ENCODE results near the gene SMIM3. TPM values are rescaled to one million over a fixed set of nuclear protein-coding genes. Genes with fewer than 3 reads are reported as not detected.

SMIM3 gene
- total and polyA plus RNA-seq, 2 of the 8 experiments (the other 6 are each of a cell fraction or from before 2014, with no cell fraction given): 10.4 to 15.7 TPM

GRCh38 chr5:150729859-150730258 lies 48.7 kb upstream of the SMIM3 start:
- Histone ChIP-seq H4K91ac (replicated peaks; ENCODE audit: insufficient read length, low read length) (no peak overlapping the region), H2BK20ac (ENCODE audit: low read length) (no peak overlapping the region), H3K4me3 (ENCODE audit: extremely low read depth in 1 of 4, insufficient read depth in 2 of 4, low read depth in 3 of 4, low read length in 4 of 4) (no peak overlapping the region), H3K27ac (ENCODE audit: low read depth, low read length) (no peak overlapping the region), H2AK5ac (ENCODE audit: low read depth, low read length) (no peak overlapping the region), H3K9me3 (ENCODE audit: insufficient read depth in 2 of 2, low read depth in 1 of 2, low read length in 1 of 2) (no peaks in the 10 kb centered on the region), H3K9ac (replicated peaks in 1 of 4; ENCODE audit: extremely low read depth in 1 of 4, low read depth in 3 of 4, low read length in 3 of 4) (no peak overlapping the region), H3K56ac (replicated peaks; ENCODE audit: insufficient read length, low read depth, low read length) (no peak overlapping the region), H3K79me2 (ENCODE audit: control insufficient read depth in 1 of 2, insufficient read depth in 2 of 2, low read length in 2 of 2) (no peaks in the 10 kb centered on the region), H3K18ac (ENCODE audit: extremely low read depth, low read length) (no peak overlapping the region), H2AFZ (ENCODE audit: low read length) (no peak overlapping the region), H2BK15ac (ENCODE audit: low read length) (no peak overlapping the region), H2BK120ac (replicated peaks; ENCODE audit: low read depth, low read length) (no peak overlapping the region), H3K36me3 (ENCODE audit: control insufficient read depth in 2 of 4, insufficient read depth in 4 of 4, low read length in 3 of 4) (peaks cover 3 to 57% (median 32%) of the 10 kb centered on the region in 4 experiments), H4K20me1 (replicated peaks in 1 of 2; ENCODE audit: control insufficient read depth in 1 of 2, insufficient read depth in 2 of 2, low read length in 2 of 2) (peaks cover 0 to 1% of the 10 kb centered on the region in 2 experiments), H4K5ac (ENCODE audit: insufficient read length, low read depth, low read length) (no peak overlapping the region), H3K27me3 (replicated peaks in 1 of 4; ENCODE audit: control insufficient read depth in 3 of 4, extremely low read depth in 1 of 4, insufficient read depth in 3 of 4, low read length in 3 of 4) (peaks cover 0 to 1% (median 0%) of the 10 kb centered on the region in 4 experiments; a peak in 1 of 7 replicates), H3K79me1 (ENCODE audit: low read depth, low read length) (no peaks in the 10 kb centered on the region; the same call in 1 of the 2 replicates), H2BK12ac (ENCODE audit: low read depth, low read length) (no peak overlapping the region), H3K4me1 (replicated peaks in 1 of 4; ENCODE audit: control insufficient read depth in 3 of 4, insufficient read depth in 4 of 4, low read length in 3 of 4) (no peaks in the 10 kb centered on the region), H3K23me2 (ENCODE audit: low read depth, low read length) (no peaks in the 10 kb centered on the region), H3K4me2 (ENCODE audit: insufficient read depth in 1 of 2, low read depth in 2 of 2, low read length in 2 of 2) (no peak overlapping the region), H4K8ac (ENCODE audit: extremely low read depth, insufficient read depth, low read length) (no peak overlapping the region), H3K23ac (ENCODE audit: insufficient read length) (no peak overlapping the region), H3K14ac (ENCODE audit: insufficient read length) (no peak overlapping the region), H3K4ac (replicated peaks; ENCODE audit: insufficient read length, low read depth, low read length) (no peak overlapping the region), H2BK5ac (ENCODE audit: low read depth, low read length) (no peak overlapping the region)
- TF ChIP-seq RAD21 (IDR thresholded peaks at IDR 0.05 in 1 of 2, conservative IDR thresholded peaks at IDR 0.05 in 1 of 2; ENCODE audit: low read depth in 2 of 2, low read length in 2 of 2) (no peak), RXRA (IDR thresholded peaks at IDR 0.05; ENCODE audit: insufficient read depth, low read depth, low read length) (no peak), GTF2F1 (IDR thresholded peaks at IDR 0.05; ENCODE audit: borderline replicate concordance, low read depth, low read length) (no peak), KDM1A (IDR thresholded peaks at IDR 0.05; ENCODE audit: borderline replicate concordance, low read length) (no peak), TBP (IDR thresholded peaks at IDR 0.05; ENCODE audit: low read depth, low read length) (no peak), SP2 (IDR thresholded peaks at IDR 0.05; ENCODE audit: low read length) (no peak), SRF (IDR thresholded peaks at IDR 0.05; ENCODE audit: low read depth, low read length) (no peak)
- WGBS, 2 experiments (ENCODE audit: extremely low coverage in 1 of 2, insufficient coverage in 1 of 2, insufficient read length in 1 of 2, insufficient replicate concordance in 2 of 2, low coverage in 1 of 2, low lambda C conversion rate in 2 of 2, missing lambda C conversion rate in 1 of 2): 90% methylated on average over 4 of the region's 4 CpGs; no CpG with 5 or more reads in 1 of the 2 experiments
- ChIA-PET CTCF (ENCODE audit: partially characterized antibody) (no interaction called here), POLR2A (ENCODE audit: partially characterized antibody) (no interaction called here)
- no peak for DNase-seq (ENCODE audit: low read depth in 1 of 2, low spot score in 2 of 2)
- FAIRE-seq: no peak
